Loucy (cell line): Measurements from ENCODE around the gene TC2N.

ENCODE experiments used
- H2AFZ ChIP-seq: fragments of 200-600 bp; sonication (generic); 2 replicates; pipeline ENCODE4 v1.6.0; 2016; ENCODE audit warnings: antibody characterized with exemption, mild to moderate bottlenecking, low read length, moderate library complexity
- H3F3A ChIP-seq: fragments of 200-600 bp; 2 replicates; pipeline ENCODE4 v1.6.0; 2016; ENCODE audit warnings: antibody characterized with exemption, low read depth, mild to moderate bottlenecking
- H3K27me3 ChIP-seq: fragments of 200-600 bp; sonication (generic); 2 replicates; pipeline ENCODE4 v1.6.1; 2014; ENCODE audit warnings: low read length, mild to moderate bottlenecking; ENCODE audit not compliant: insufficient read depth, poor library complexity, severe bottlenecking
- H3K36me3 ChIP-seq: fragments of 200-600 bp; sonication (generic); 2 replicates; pipeline ENCODE4 v1.6.1; 2016; ENCODE audit warnings: low read length; ENCODE audit not compliant: insufficient read depth
- H3K4me1 ChIP-seq: fragments of 200-600 bp; sonication (generic); 2 replicates; pipeline ENCODE4 v1.5.1; 2014; ENCODE audit warnings: low read length, mild to moderate bottlenecking; ENCODE audit not compliant: insufficient read depth, poor library complexity, severe bottlenecking
- H3K4me2 ChIP-seq: fragments of 200-600 bp; sonication (generic); 2 replicates; pipeline ENCODE4 v1.6.0; 2014; ENCODE audit warnings: antibody characterized with exemption, low read length, low read depth, mild to moderate bottlenecking; ENCODE audit not compliant: poor library complexity, severe bottlenecking
- H3K4me3 ChIP-seq: fragments of 200-600 bp; sonication (generic); 2 replicates; pipeline ENCODE4 v1.5.1; 2014; ENCODE audit warnings: low read length, mild to moderate bottlenecking, mixed read lengths; ENCODE audit not compliant: poor library complexity, severe bottlenecking
- H3K79me2 ChIP-seq: fragments of 200-600 bp; sonication (generic); 2 replicates; pipeline ENCODE4 v1.6.1; 2014; ENCODE audit warnings: low read length; ENCODE audit not compliant: insufficient read depth
- H3K9ac ChIP-seq: fragments of 200-600 bp; sonication (generic); 2 replicates; pipeline ENCODE4 v1.6.0; 2014; ENCODE audit warnings: mild to moderate bottlenecking, low read depth, low read length, moderate library complexity; ENCODE audit not compliant: poor library complexity, severe bottlenecking
- H3K9me2 ChIP-seq: fragments of 200-600 bp; sonication (generic); replicated peaks from 2 replicates; pipeline ENCODE4 v1.6.1; 2016; ENCODE audit warnings: low read depth, low read length, mixed read lengths
- H3K9me3 ChIP-seq: fragments of 200-600 bp; sonication (generic); 2 replicates; pipeline ENCODE4 v1.6.1; 2014; ENCODE audit warnings: mild to moderate bottlenecking, antibody characterized with exemption, low read length, low read depth; ENCODE audit not compliant: insufficient read depth
- H4K20me1 ChIP-seq: fragments of 200-600 bp; sonication (generic); 2 replicates; pipeline ENCODE4 v1.6.0; 2014; ENCODE audit warnings: antibody characterized with exemption, low read length, mild to moderate bottlenecking; ENCODE audit not compliant: insufficient read depth, poor library complexity, severe bottlenecking
- EZH2phosphoT487 ChIP-seq: fragments of 200-600 bp; IDR thresholded peaks from 2 replicates; pipeline ENCODE4 v1.6.1; 2018; ENCODE audit warnings: antibody characterized with exemption, mild to moderate bottlenecking, moderate library complexity, borderline replicate concordance
- TF ChIP-seq, protein P1 (sequence below): fragments of 200-600 bp; sonication (generic); conservative IDR thresholded peaks from 2 replicates; pipeline ENCODE4 v1.5.1; 2014; ENCODE audit warnings: mild to moderate bottlenecking, antibody characterized with exemption, low read length

Gene TC2N

DNA sequence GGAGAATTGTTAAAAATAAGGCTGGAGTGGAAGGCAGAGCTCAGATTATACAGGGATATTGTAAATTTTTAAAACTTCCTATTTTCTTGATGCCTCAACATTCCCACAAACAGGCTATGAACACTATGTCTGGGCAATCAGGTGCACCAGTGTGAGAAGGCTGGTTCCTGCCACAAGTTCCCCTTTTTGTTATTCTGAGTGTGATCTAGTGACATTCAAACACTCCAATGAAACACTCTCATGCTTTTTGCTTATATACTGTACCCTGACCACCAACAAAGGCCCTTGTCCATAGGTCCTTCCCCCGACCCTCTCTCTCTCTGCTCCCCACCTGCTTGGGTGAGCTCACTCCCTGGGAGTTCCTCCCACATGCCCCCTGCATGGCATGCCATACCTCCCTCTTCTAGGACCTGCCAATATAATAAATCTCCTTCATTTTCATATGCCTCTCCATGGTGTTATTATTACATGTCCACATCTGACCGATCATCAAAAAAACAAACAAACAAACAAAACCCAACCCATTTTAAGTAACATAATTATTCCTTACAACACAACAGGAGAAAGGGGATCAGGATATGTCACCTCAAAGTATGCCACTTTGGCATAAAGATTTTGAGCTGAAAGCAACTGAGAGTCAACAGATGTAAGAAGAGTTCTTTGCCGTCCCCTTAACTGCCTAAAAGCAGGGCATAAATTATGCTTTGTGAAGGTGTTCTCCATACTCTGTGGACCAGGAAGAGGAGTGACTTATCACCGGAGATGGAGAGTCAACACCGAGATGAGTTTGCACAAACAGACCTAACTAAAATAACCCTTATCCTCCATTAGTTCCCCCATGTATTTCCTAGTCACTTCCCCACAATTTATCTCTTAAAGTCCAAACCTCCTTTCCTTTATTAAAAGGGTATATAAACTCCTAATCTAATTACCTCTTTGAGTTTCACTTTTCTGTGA lies 92.9 kb downstream of the TC2N start:
- no peak for TF ChIP-seq EZH2phosphoT487
- TF ChIP-seq, protein P1, sequence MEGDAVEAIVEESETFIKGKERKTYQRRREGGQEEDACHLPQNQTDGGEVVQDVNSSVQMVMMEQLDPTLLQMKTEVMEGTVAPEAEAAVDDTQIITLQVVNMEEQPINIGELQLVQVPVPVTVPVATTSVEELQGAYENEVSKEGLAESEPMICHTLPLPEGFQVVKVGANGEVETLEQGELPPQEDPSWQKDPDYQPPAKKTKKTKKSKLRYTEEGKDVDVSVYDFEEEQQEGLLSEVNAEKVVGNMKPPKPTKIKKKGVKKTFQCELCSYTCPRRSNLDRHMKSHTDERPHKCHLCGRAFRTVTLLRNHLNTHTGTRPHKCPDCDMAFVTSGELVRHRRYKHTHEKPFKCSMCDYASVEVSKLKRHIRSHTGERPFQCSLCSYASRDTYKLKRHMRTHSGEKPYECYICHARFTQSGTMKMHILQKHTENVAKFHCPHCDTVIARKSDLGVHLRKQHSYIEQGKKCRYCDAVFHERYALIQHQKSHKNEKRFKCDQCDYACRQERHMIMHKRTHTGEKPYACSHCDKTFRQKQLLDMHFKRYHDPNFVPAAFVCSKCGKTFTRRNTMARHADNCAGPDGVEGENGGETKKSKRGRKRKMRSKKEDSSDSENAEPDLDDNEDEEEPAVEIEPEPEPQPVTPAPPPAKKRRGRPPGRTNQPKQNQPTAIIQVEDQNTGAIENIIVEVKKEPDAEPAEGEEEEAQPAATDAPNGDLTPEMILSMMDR = no peak
- Histone ChIP-seq H3K9me2 (no peaks in the 10 kb centered on the region), H3K9ac (no peak overlapping the region)

DNA sequence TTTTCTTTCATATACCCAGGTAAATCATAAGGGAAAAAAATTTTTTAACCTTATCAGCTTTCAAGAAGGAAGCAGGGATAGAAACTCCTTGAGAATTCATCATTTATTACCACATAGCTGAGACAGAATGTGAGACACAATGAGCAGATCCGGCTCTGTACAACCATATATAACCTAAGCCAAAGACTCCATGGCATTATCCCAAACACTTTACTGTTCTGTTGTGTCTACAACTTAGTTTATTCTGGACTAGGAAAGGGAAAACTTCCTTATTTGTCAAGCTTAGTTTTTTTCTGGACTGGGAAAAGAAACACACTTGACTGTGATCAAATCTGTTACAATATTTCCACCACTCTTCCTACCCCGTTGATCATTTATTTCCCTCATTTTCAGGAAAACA lies 97.2 kb downstream of the TC2N start:
- TF ChIP-seq EZH2phosphoT487 = no peak
- TF ChIP-seq, protein P1 = no peak

More for the DNA sequence above, 92.9 kb downstream of the TC2N start:
- no peaks in the 10 kb centered on the region for H4K20me1 ChIP-seq
- no peaks in the 10 kb centered on the region for H3K27me3 ChIP-seq
- H3K36me3 ChIP-seq = no peaks in the 10 kb centered on the region
- H3K4me3 ChIP-seq = no peak overlapping the region
- H3F3A ChIP-seq = no peaks in the 10 kb centered on the region
- no peaks in the 10 kb centered on the region for H3K9me3 ChIP-seq
- H3K4me1 ChIP-seq = no peaks in the 10 kb centered on the region
- no peak overlapping the region for H3K4me2 ChIP-seq
- H3K79me2 ChIP-seq = no peaks in the 10 kb centered on the region
- no peak overlapping the region for H2AFZ ChIP-seq

DNA sequence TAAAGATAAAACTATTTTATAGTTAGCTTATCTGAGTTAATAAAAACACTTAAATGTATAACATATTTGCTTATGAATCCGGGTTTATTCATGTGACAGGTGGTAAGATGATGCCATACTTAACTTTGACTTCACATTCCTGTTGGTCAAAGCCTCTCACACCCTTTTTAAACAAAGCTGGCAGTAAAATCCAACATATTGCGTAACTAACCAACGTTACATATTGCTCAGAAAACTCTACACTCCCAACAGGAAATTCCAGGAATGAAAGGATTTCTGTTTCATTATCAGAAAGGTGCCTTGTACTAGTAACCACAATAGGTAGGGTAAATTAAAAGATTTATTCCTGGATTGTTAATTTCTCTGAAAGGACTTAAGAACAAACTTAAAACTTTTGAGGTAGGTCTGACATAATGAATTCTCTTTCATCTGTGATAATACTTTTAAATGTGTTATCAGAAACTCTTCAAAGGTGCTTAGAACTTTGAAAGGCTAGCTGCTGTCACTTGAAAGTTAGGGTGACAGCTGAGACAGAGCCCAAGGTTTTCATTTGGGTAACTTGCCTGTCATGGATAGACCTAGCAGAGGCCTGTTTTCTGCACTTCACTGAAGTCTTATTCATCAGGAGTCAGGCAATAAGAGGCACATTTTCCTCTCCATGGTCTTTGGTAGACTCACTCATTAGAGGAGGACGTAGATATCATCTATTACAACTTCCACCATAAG lies 111.6 kb downstream of the TC2N start:
- H3K36me3 ChIP-seq = no peaks in the 10 kb centered on the region
- H3K79me2 ChIP-seq = no peaks in the 10 kb centered on the region
- H2AFZ ChIP-seq = no peak overlapping the region
- no peaks in the 10 kb centered on the region for H3K9me2 ChIP-seq
- H3K9ac ChIP-seq = no peak overlapping the region
- no peaks in the 10 kb centered on the region for H3K27me3 ChIP-seq
- H3K4me2 ChIP-seq = no peak overlapping the region
- no peaks in the 10 kb centered on the region for H4K20me1 ChIP-seq
- H3K9me3 ChIP-seq = peaks cover 7% of the 10 kb centered on the region; the same call in 1 of the 2 replicates
- H3K4me1 ChIP-seq = peaks cover 6% of the 10 kb centered on the region
- no peak for TF ChIP-seq EZH2phosphoT487
- TF ChIP-seq, protein P1 = no peak
- H3F3A ChIP-seq = no peaks in the 10 kb centered on the region
- no peak overlapping the region for H3K4me3 ChIP-seq

More for the DNA sequence above, 97.2 kb downstream of the TC2N start:
- H3K9me3 ChIP-seq = no peaks in the 10 kb centered on the region
- no peak overlapping the region for H3K4me3 ChIP-seq
- no peaks in the 10 kb centered on the region for H3F3A ChIP-seq
- H3K9ac ChIP-seq = no peak overlapping the region
- H3K4me2 ChIP-seq = no peak overlapping the region
- no peaks in the 10 kb centered on the region for H3K27me3 ChIP-seq
- H3K4me1 ChIP-seq = no peaks in the 10 kb centered on the region
- no peaks in the 10 kb centered on the region for H4K20me1 ChIP-seq
- no peaks in the 10 kb centered on the region for H3K36me3 ChIP-seq
- no peak overlapping the region for H2AFZ ChIP-seq
- no peaks in the 10 kb centered on the region for H3K79me2 ChIP-seq
- H3K9me2 ChIP-seq = no peaks in the 10 kb centered on the region
